Activated T-cell treated with anti-CD3 and anti-CD28 coated beads, Interleukin-2, amount 50 U/mL, for 4 hours (primary cell): Measurements from ENCODE around the gene EIF4E2. TPM values are rescaled to one million over a fixed set of nuclear protein-coding genes. Genes with fewer than 3 reads are reported as not detected.
A peak's percentile ranks its signal among the peaks of the same experiment; 100 is the strongest.

Experiments
- ATAC-seq, 2 donors: fragments of 200-7000 bp; cut with Tn5 transposase; one replicate each; pipeline ENCODE4 v1.10.0; 2021
- DNase-seq: peaks from one replicate; pipeline ENCODE4 v3.0.0-alpha.2; 2020
- H3K27me3 Mint-ChIP-seq: one replicate; pipeline ENCODE4 v1.8.0; 2021; ENCODE audit warnings: low read depth, mixed read lengths
- H3K36me3 Mint-ChIP-seq: one replicate; pipeline ENCODE4 v1.8.0; 2022; ENCODE audit warnings: mixed read lengths; ENCODE audit not compliant: insufficient read depth
- H3K4me1 Mint-ChIP-seq: one replicate; pipeline ENCODE4 v1.8.0; 2021; ENCODE audit warnings: low read depth, mixed read lengths
- H3K4me3 Mint-ChIP-seq: one replicate; pipeline ENCODE4 v1.8.0; 2021; ENCODE audit warnings: mild to moderate bottlenecking, moderate library complexity, mixed read lengths
- H3K9me3 Mint-ChIP-seq: one replicate; pipeline ENCODE4 v1.8.0; 2021; ENCODE audit warnings: mixed read lengths
- total RNA-seq, 3 donors: library from RNA; stranded (reverse); gene quantifications; one replicate each; pipeline ENCODE4 v1.2.1, GENCODE V29; 2021

The EIF4E2 gene, protein sequence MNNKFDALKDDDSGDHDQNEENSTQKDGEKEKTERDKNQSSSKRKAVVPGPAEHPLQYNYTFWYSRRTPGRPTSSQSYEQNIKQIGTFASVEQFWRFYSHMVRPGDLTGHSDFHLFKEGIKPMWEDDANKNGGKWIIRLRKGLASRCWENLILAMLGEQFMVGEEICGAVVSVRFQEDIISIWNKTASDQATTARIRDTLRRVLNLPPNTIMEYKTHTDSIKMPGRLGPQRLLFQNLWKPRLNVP
- total RNA-seq: 10 to 100 TPM; 67.8 to 77.2 (median 76.9) TPM

DNA sequence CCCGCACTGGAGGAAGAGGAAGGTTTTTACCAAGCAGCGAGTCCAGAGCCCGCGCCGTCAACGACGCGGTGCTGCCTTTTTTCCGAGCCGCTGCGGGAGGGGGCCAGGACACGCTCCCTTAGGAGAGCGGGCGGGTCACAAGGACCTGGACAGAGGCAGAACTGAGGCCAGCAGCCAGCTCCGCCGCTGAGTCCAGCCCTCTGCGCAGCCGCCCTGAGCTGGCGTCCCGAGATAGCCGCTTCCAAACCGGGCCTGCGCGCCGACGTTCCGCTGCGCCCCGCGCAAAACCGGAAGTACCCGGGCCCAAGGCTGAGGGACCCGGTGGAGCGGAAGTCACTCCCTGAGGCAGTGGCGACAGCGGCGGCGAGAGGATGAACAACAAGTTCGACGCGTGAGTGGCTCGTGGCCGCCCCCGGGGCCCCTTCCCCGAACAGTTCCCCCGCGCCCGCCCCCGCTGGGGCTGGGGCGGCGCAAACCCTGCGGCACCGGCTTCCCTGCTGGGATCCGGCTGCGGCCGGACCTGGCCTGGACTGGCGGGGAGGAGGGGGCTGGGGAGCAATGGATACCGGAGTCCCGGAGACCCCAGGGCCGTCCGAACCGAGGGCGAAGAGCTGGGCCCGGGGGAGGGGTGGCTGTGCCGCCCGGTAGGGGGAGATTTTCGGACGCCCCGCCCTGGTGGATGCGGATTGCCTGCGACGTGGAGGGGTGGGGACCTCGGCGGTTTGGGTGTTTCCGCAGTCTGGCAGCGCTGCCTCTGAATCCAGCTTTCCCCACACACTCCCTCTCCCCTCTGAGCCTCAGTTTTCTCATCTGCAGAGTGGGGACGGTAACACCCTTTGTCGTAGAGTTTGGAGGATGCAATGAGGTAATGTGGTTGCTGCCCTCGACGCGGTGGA, at the start of gene EIF4E2, which contains the start of gene TIGD1:
TSS of gene EIF4E2 (plus strand) at position 336 of the 896 bp plus-strand sequence. CDS start at position 372, 36 bp downstream.
TSS of gene TIGD1 (minus strand) at position 204 of the 896 bp plus-strand sequence. CDS start 675 bp downstream, outside the sequence.
- no peaks in the 10 kb centered on the region for H3K27me3 Mint-ChIP-seq
- peaks cover 5% of the 10 kb centered on the region for H3K9me3 Mint-ChIP-seq
- peaks cover 76% of the 10 kb centered on the region for H3K4me1 Mint-ChIP-seq
- H3K36me3 Mint-ChIP-seq: peaks cover 32% of the 10 kb centered on the region
- peak within 1 kb of the TSS; percentile 99 for H3K4me3 Mint-ChIP-seq
- DNase-seq (peak; percentile 90), ATAC-seq (peak; percentile 95 to 96)

DNA sequence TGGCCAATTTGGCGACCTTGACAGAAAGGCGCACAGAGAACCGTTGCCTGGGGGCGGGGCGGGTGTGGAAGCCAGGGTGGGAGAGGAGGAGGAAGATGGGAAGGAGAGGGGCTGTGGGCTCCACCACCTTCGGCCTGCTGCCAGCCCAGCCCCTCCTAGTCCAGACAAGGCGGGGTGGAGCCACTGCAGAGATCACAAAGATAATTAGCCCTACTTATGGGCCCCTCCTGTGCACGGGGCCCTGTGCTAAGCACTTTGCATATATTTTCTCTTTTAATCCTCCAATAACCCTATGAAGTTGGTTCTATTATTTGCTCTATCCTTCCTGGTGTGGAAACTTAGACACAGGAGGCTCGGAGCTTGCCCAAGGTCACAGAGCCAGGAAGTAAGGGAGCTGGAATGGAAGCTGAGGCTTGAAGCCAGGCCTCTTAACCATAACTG, 49.1 kb upstream of the EIF4E2 start:
- DNase-seq (no peak), ATAC-seq (no peak)
- peaks cover 6% of the 10 kb centered on the region for H3K4me1 Mint-ChIP-seq
- peaks cover 54% of the 10 kb centered on the region for H3K27me3 Mint-ChIP-seq
- no peaks in the 10 kb centered on the region for H3K9me3 Mint-ChIP-seq
- H3K4me3 Mint-ChIP-seq: no peak overlapping the region
- no peaks in the 10 kb centered on the region for H3K36me3 Mint-ChIP-seq

DNA sequence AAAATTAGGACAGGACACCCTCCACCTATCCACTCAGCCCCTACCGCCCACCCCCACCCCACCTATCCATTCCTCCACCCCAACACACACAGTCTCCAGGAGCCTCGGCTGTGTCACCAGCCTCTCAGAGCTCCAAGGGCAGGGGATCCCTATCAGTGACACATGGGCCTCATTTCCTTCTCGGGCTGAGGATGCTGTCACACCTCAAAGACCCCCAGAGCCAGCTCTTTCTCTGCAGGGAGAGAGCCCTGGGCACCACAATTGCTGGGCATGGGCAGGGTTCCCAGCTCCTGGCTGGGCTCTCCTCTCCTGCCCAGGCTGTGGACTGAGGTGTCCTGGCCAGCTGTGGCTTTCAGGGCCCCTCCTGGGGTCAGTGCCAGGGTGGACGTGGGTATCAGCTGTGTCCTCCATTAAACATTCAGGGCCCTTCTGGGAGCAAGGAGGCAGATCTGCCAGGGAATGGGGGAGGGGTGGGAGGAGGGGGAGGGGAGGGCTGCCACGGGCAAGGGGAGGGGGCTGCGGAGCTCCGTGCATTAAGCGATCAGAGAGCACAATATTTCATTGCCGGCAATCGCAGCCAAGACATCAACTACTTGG, 48.6 kb upstream of the EIF4E2 start:
- H3K4me1 Mint-ChIP-seq: peaks cover 6% of the 10 kb centered on the region
- H3K27me3 Mint-ChIP-seq: peaks cover 54% of the 10 kb centered on the region
- no peaks in the 10 kb centered on the region for H3K9me3 Mint-ChIP-seq
- DNase-seq (no peak), ATAC-seq (no peak)
- H3K36me3 Mint-ChIP-seq: no peaks in the 10 kb centered on the region
- H3K4me3 Mint-ChIP-seq: no peak overlapping the region

DNA sequence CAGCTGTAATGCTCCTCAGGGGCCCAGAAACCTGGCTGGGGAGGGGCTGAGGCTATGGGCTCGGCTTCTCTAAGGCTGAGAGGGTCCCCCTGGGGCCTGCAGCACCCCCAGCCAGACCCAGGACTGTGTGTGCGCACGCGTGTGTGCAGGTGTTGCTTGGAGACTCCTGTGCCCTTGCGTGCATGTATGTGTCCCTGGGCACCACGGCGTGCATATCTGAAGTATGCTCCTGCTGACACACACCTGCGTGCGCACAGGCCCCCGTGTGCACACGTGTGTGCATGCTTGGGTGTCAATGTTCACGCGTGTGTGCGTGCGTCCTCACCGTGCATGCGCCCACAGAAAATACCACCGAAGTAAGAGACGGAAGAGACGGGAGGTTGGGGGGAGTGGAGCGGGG, 48.0 kb upstream of the EIF4E2 start:
- ATAC-seq (peak; percentile 26 to 29), DNase-seq (no peak)
- no peaks in the 10 kb centered on the region for H3K9me3 Mint-ChIP-seq
- H3K36me3 Mint-ChIP-seq: no peaks in the 10 kb centered on the region
- H3K4me1 Mint-ChIP-seq: peaks cover 6% of the 10 kb centered on the region
- peaks cover 56% of the 10 kb centered on the region for H3K27me3 Mint-ChIP-seq
- H3K4me3 Mint-ChIP-seq: peak overlapping the region; percentile 71

DNA sequence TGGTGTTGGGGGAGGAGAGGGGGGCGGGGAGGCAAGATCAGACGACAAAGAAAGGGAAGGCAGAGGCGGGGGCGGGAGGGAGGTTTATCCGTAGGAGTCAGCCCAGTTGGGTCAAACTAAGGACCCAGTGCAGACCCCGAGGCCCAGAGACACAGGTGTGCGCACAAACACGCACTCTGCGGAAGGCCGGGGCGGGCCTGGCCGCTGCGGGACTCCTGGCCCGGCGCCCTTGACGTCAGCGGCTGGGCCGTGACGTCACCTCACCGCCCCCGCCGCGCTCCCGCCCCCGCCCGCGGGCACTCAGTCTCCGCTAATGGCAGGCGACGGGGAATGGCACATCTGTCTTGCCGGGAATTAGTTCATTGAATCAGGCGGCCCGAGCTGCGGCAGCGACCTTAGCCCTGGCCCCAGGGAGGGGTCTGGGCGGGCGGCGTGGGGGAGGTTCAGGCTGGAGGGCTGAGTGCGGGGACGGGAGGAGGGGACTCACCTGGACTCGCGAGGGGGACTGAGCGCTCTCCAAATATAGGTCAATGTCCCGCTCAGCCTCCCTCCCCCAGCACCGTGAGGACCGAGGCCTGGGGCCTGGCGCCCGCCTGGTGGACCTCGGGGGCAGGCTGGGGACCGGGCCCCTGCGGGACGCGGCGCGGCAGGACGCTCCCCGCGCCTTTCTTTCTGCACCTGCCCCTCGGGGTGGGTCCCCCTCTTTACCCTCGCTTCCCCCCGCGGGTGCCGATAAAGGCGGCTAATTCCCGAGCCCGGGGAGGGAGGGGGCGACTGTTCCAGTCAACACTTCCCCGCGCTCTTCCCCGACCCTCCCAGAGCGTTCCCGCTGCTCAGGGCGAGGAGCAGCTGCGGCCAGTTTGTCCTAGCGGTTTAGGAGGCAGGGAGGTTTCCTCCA, 47.3 kb upstream of the EIF4E2 start:
- H3K4me3 Mint-ChIP-seq: peak overlapping the region; percentile 53
- peak; percentile 38 to 60 for ATAC-seq
- no peaks in the 10 kb centered on the region for H3K9me3 Mint-ChIP-seq
- H3K27me3 Mint-ChIP-seq: peaks cover 56% of the 10 kb centered on the region
- H3K4me1 Mint-ChIP-seq: peaks cover 6% of the 10 kb centered on the region
- DNase-seq: peak; percentile 48
- no peaks in the 10 kb centered on the region for H3K36me3 Mint-ChIP-seq

DNA sequence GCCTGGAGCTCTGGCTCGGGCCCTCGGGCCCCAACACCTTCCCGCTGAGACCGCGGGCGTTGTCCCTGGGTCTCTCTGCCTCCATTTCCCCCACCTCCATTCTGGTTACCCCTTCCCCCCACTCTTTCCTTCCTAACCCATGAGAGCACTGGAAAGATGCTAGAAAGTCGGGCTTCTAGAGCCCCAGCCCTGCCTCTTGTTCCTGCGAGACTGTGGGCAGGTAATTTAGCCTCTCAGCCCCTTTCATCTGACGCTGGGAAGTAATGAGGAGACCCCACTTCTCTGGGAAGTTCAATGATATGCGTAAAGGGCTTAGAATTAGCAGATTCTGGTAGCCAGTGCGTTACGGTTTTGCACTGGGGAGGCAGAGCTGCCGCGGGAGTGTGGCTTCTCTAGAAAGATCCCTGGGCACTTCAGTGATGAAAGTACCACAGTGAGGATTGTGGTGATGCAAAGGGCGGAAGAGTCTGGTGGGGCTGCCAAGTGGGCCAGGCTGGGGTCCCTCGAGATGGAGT, 46.6 kb upstream of the EIF4E2 start:
- H3K4me3 Mint-ChIP-seq: peak overlapping the region; percentile 53
- no peak for DNase-seq
- H3K27me3 Mint-ChIP-seq: peaks cover 55% of the 10 kb centered on the region
- peaks cover 6% of the 10 kb centered on the region for H3K4me1 Mint-ChIP-seq
- H3K9me3 Mint-ChIP-seq: no peaks in the 10 kb centered on the region
- no peaks in the 10 kb centered on the region for H3K36me3 Mint-ChIP-seq
- no peak for ATAC-seq

DNA sequence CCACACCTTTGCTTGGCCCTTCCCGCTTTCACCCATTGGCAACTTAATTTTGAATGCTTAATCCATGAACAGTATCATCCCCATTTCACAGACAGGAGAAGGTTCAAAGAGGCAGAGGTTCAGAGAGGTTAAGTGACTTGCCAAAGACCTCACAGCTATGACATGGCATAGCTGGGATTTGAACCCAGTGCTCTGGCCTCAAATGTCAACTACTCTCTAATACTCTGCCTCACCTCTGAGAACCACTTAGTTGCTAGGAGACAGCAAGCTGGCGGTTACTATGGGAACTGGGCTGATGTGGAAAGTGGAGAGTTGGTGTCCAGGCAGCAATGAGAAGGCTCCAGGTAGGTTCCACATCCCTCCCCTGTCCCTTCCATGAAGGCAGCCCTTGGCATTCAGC, 46.1 kb upstream of the EIF4E2 start:
- no peak for ATAC-seq
- Mint-ChIP-seq H3K4me1 (peaks cover 6% of the 10 kb centered on the region), H3K36me3 (no peaks in the 10 kb centered on the region), H3K9me3 (no peaks in the 10 kb centered on the region), H3K4me3 (no peak overlapping the region), H3K27me3 (peaks cover 52% of the 10 kb centered on the region)
- DNase-seq: no peak

DNA sequence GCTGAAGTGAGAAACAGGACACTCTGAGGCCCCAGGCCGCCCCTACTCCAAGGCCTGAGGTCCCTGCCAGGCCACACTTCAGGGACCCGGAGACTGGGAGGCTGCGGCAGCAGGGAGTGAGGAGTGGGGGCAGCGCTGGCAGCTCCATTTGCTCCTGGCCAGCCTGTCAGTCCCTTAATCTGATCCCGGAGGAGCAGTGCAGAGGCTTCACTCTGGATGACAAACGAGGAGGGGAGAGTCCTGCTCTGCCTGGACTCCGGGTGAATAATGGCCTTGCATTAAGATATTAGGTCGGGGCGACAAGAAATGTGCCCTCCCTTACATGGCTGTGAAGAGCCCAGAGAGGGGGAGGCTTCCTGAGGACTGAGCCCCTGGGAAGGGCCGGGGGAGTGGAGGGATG, 44.6 kb upstream of the EIF4E2 start:
- Mint-ChIP-seq H3K27me3 (peaks cover 43% of the 10 kb centered on the region), H3K4me1 (peaks cover 6% of the 10 kb centered on the region), H3K4me3 (no peak overlapping the region), H3K36me3 (no peaks in the 10 kb centered on the region), H3K9me3 (no peaks in the 10 kb centered on the region)
- no peak for DNase-seq
- ATAC-seq: no peak

DNA sequence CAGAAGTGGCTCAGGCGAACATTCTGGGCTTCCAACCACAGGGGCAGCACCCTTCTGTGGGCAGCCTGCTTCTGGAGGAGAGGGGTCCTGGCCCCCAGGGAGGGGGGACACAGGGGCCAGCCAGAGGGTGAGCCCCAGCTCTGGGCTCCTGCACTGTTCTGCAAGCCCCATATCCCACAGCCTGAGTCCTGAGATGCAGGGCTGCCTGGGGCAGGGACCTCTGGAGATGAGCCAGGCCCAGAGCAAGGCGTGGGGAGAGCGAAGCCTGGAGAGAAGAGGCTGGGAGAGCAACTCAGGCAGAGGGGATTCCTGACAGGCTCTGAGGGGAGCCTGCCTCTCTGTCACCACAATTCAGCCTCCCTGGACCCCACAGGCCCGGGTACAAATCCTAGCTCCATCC, 43.8 kb upstream of the EIF4E2 start:
- H3K4me3 Mint-ChIP-seq: no peak overlapping the region
- H3K4me1 Mint-ChIP-seq: peaks cover 6% of the 10 kb centered on the region
- no peaks in the 10 kb centered on the region for H3K9me3 Mint-ChIP-seq
- ATAC-seq (no peak), DNase-seq (no peak)
- no peaks in the 10 kb centered on the region for H3K36me3 Mint-ChIP-seq
- peaks cover 37% of the 10 kb centered on the region for H3K27me3 Mint-ChIP-seq

DNA sequence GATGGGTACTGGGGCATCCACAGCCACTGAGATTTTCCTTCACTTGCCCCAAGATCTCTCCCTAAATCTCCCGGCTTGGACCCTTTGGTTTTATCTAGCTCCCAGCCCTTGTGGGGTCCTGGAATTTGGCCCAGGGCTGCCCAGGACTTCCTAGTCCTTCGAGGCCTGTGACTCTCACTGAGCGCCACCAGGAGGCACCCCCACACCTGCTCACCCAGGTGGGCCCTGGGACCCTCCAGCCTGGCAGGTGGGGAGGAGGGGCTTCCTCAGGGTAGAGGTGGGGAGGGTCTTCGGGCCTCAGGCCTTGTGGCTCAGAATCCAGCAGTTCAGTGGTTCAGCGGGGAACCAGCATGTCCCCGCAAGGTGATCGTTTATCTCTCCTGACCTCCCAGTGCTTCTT, 42.2 kb upstream of the EIF4E2 start:
- DNase-seq: no peak
- no peak for ATAC-seq
- Mint-ChIP-seq H3K9me3 (no peaks in the 10 kb centered on the region), H3K36me3 (no peaks in the 10 kb centered on the region), H3K27me3 (peaks cover 30% of the 10 kb centered on the region), H3K4me3 (no peak overlapping the region), H3K4me1 (peaks cover 2% of the 10 kb centered on the region)

DNA sequence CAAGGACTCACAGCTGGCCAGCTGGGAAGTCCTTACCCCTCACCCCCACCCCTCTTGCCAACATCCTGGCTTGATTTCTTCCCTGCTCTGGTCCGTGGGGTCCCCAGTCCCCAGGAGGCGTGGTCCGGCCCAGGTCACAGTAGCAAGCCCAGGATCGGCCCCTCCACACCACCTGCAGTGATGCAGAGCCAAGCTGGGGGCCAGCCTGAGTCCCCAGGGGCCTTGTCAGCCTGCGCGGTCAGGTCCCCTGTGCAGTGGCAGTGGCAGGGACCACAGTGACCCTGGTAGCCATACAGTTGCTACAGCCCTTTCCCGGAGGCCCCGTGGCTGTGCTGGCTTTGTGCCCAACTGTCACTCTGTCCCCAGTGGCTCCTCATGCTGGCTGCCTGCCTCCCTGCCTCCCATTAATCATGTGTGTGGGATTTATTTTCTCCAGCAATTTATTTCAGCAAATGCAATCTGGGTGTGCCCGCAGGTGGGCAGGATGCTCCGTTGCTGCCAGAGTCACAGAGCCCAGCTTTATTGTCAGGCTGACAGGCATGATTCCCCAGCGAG, 39.1 kb upstream of the EIF4E2 start:
- no peak for DNase-seq
- ATAC-seq: no peak

DNA sequence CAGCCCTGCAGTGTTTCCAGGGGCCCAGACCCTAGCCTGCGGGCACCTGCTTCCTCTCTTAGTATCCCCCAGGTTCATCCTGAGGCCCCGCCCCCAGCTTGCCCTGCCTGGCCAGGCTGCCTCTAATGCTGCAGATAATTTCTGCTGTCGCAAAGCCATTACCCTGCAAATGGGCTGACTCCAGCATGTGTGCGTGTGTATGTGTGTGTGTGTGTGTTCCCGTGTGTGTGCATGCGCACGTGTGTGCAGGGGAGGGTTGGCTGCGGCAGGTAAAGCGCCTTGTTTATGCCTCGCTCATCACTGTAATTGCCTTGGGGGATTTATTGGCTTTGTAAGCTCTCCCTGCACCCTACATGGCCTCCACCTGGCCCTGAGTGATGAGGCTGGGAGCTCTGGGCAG, 37.9 kb upstream of the EIF4E2 start:
- Mint-ChIP-seq H3K27me3 (peaks cover 7% of the 10 kb centered on the region), H3K36me3 (no peaks in the 10 kb centered on the region), H3K4me3 (no peak overlapping the region), H3K4me1 (no peaks in the 10 kb centered on the region), H3K9me3 (no peaks in the 10 kb centered on the region)
- DNase-seq: no peak
- no peak for ATAC-seq

More for the DNA sequence above, 39.1 kb upstream of the EIF4E2 start:
- H3K9me3 Mint-ChIP-seq: no peaks in the 10 kb centered on the region
- peaks cover 10% of the 10 kb centered on the region for H3K27me3 Mint-ChIP-seq
- no peak overlapping the region for H3K4me3 Mint-ChIP-seq
- no peaks in the 10 kb centered on the region for H3K4me1 Mint-ChIP-seq
- no peaks in the 10 kb centered on the region for H3K36me3 Mint-ChIP-seq

DNA sequence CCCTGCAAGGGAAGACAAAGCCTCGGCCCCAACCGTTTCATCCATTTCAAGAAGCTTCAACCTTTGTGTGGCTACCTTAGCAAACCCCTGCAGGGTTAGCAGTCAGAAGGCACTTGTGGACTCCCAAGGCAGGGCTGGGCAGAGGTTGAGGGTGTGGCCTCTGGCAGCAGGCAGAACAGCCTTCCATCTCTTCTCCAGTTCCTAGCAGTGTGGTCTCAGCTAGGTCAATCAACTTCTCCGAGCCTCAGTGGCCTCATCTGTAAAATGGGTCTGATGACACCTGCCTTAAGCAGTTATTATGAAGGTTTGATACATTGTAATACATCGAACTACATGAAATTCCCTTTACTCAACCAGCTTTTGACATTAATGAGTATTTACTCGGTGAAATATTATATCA, 37.1 kb upstream of the EIF4E2 start:
- peaks cover 8% of the 10 kb centered on the region for H3K27me3 Mint-ChIP-seq
- no peaks in the 10 kb centered on the region for H3K36me3 Mint-ChIP-seq
- no peak overlapping the region for H3K4me3 Mint-ChIP-seq
- DNase-seq: no peak
- ATAC-seq: no peak
- H3K9me3 Mint-ChIP-seq: no peaks in the 10 kb centered on the region
- H3K4me1 Mint-ChIP-seq: no peaks in the 10 kb centered on the region
